GM12801 (cell line): ENCODE measurements around the gene FASTKD2.

Experiments used
- TF ChIP-seq, protein P1 (sequence below): IDR thresholded peaks from one replicate; pipeline ENCODE4 v1.5.1; 2011; ENCODE audit warnings: control low read depth; ENCODE audit not compliant: insufficient read length; ENCODE audit errors: extremely low read depth

The FASTKD2 gene

GRCh38 chr2:206766057-206766930 lies 888 bp downstream of the FASTKD2 start:
- TF ChIP-seq, protein P1, sequence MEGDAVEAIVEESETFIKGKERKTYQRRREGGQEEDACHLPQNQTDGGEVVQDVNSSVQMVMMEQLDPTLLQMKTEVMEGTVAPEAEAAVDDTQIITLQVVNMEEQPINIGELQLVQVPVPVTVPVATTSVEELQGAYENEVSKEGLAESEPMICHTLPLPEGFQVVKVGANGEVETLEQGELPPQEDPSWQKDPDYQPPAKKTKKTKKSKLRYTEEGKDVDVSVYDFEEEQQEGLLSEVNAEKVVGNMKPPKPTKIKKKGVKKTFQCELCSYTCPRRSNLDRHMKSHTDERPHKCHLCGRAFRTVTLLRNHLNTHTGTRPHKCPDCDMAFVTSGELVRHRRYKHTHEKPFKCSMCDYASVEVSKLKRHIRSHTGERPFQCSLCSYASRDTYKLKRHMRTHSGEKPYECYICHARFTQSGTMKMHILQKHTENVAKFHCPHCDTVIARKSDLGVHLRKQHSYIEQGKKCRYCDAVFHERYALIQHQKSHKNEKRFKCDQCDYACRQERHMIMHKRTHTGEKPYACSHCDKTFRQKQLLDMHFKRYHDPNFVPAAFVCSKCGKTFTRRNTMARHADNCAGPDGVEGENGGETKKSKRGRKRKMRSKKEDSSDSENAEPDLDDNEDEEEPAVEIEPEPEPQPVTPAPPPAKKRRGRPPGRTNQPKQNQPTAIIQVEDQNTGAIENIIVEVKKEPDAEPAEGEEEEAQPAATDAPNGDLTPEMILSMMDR = no peak

DNA sequence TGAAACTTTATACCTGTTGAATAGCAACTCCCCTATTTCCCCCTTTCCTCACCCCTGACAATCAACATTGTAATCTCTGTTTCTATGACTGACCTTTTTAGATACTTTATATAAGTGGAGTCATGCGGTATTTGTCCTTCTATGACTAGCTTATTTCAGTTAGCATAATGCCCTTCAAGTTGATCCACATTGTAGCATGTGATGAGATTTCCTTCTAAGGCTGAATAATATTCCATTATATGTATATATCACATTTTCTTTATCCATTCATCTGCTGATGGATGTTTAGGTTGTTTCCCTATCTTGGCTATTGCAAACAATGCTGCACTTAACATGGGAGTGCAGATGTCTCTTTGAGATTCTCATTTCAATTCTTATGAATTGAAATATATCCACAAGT lies 9.5 kb downstream of the FASTKD2 start:
- TF ChIP-seq, protein P1 = no peak

DNA sequence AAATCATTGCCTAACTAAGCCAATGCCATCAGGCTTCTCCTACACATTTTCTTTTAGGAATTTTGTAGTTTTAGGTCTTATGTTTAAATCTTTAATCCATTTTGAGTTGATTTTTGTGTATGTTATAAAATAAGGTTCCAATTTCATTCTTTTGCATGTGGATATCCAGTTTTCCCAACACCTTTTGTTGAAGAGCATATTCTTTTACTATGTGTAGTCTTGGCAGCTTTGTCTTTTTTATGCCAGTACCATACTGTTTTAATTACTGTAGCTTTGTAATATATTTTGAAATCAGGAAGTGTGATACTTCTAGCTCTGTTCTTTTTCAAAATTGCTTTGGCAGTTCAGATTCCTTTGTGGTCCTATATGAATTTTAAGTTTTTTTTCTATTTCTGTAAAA lies 11.0 kb downstream of the FASTKD2 start:
- TF ChIP-seq, protein P1 = no peak

- TF ChIP-seq, protein P1 = no peak
Observed at GRCh38 chr2:206780671-206781070, 15.3 kb downstream of the FASTKD2 start.

- TF ChIP-seq, protein P1 = no peak
Observed at GRCh38 chr2:206783718-206784117, 18.3 kb downstream of the FASTKD2 start.

DNA sequence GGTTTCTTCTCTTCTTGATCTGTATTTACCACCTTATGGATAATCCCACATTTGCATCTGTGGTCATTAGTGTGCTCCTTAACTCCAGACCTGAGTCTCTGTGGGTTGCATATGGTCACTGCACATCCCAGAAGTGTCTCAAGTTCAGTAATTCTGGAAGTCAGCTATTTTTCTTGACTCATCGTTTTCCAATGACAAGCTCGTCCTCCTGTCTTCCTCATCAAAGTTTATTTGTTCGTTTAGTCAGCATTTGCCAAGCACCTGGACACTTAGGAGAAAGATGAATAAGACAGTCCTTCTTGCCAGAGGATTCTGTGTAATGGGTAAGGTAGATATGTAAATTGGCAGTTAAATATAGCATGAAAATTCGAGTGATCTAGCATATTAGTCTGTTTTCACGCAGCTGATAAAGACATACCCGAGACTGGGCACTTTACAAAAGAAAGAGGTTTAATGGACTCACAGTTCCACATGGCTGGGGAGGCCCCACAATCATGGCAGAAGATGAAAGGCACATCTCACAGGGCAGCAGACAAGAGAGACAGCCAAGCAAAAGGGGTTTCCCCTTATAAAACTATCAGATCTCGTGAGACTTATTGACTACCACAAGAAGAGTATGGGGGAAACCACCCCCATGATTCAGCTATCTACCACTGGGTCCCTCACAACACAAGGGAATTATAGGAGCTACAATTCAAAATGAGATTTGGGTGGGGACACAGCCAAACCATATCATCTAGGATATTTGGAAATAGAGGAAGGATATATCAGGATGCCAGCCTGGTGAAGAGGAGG lies 19.4 kb downstream of the FASTKD2 start:
- TF ChIP-seq, protein P1 = no peak

DNA sequence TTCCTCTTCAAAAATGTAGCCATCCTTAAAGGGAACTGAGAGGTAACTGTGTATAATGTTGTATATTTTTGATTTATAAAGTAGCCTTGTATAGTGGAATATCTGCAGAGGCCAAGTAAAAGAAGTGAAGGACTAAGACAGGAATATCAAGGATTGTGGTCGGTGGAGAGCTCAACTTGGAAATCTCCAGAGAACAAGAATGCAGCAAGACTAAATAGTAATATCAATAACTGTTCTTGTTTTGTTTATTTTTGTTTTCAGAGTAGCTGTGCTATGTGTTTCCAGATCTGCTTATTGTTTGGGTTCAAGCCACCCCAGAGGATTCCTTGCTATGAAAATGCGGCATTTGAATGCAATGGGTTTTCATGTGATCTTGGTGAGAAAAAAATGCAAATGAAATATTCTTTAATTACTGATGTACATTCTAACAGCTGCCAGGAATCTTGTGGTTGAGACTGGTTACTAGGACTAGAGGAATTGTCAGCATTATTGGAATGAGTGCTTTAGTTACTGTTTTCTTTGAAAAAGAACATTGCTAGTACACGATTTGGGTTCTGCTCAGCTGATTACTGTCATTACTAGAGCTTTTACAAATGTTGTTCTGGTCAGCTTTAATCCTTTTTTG lies 25.0 kb downstream of the FASTKD2 start:
- TF ChIP-seq, protein P1 = no peak
